ENCODE data around the gene BRIP1.
"Not testable (repeated sequence)": the region's sequence is repeated elsewhere in the genome, so short reads cannot be mapped to it uniquely, and the experiment has no call there.

The BRIP1 gene

GRCh38 chr17:61673019-61673897 lies 190.1 kb downstream of the BRIP1 start:
- not testable (repeated sequence) for ATAC-seq

- no peak for ATAC-seq
- TF ChIP-seq SNAI2 (CRISPR knock-in tag; IDR thresholded peaks at IDR 0.05) (no peak), PATZ1 (CRISPR knock-in tag; IDR thresholded peaks at IDR 0.05; ENCODE audit: borderline replicate concordance) (no peak), ZFP30 (CRISPR knock-in tag; IDR thresholded peaks at IDR 0.05) (no peak), CSRNP3 (CRISPR knock-in tag; IDR thresholded peaks at IDR 0.05) (no peak), ZNF70 (CRISPR knock-in tag; IDR thresholded peaks at IDR 0.05) (no peak), TOX (CRISPR knock-in tag; IDR thresholded peaks at IDR 0.05; ENCODE audit: borderline replicate concordance) (no peak), RARB (CRISPR knock-in tag; IDR thresholded peaks at IDR 0.05) (no peak), CSDC2 (CRISPR knock-in tag; IDR thresholded peaks at IDR 0.05) (no peak), ZNF565 (CRISPR knock-in tag; conservative IDR thresholded peaks at IDR 0.05; ENCODE audit: low read depth) (no peak), ARNTL (CRISPR knock-in tag; IDR thresholded peaks at IDR 0.05; ENCODE audit: borderline replicate concordance, low read depth) (no peak)
Observed at GRCh38 chr17:61672140-61672539, 191.2 kb downstream of the BRIP1 start.

- TF ChIP-seq CSRNP3 (CRISPR knock-in tag; IDR thresholded peaks at IDR 0.05): no peak
- no peak for TF ChIP-seq ZNF8 (CRISPR knock-in tag; IDR thresholded peaks at IDR 0.05)
- no peak for TF ChIP-seq BACH2 (CRISPR knock-in tag; IDR thresholded peaks at IDR 0.05; ENCODE audit: borderline replicate concordance)
- no peak for TF ChIP-seq RARB (CRISPR knock-in tag; IDR thresholded peaks at IDR 0.05)
- no peak for TF ChIP-seq CSDC2 (CRISPR knock-in tag; IDR thresholded peaks at IDR 0.05)
- no peak for ATAC-seq
Observed at GRCh38 chr17:61670691-61671090, 192.6 kb downstream of the BRIP1 start.

GRCh38 chr17:61669522-61669921 lies 193.8 kb downstream of the BRIP1 start:
- no peak for ATAC-seq
- TF ChIP-seq CREB5 (CRISPR knock-in tag; IDR thresholded peaks at IDR 0.05; ENCODE audit: low read depth): no peak
- TF ChIP-seq TOX (CRISPR knock-in tag; IDR thresholded peaks at IDR 0.05; ENCODE audit: borderline replicate concordance): no peak
- TF ChIP-seq TSHZ2 (CRISPR knock-in tag; IDR thresholded peaks at IDR 0.05): no peak
- no peak for TF ChIP-seq ESRRG (CRISPR knock-in tag; IDR thresholded peaks at IDR 0.05)
- no peak for TF ChIP-seq ZFP30 (CRISPR knock-in tag; IDR thresholded peaks at IDR 0.05)
- TF ChIP-seq PATZ1 (CRISPR knock-in tag; IDR thresholded peaks at IDR 0.05; ENCODE audit: borderline replicate concordance): no peak
- no peak for TF ChIP-seq OSR1 (CRISPR knock-in tag; IDR thresholded peaks at IDR 0.05)
- TF ChIP-seq RARB (CRISPR knock-in tag; IDR thresholded peaks at IDR 0.05): no peak
- TF ChIP-seq ISL1 (CRISPR knock-in tag; IDR thresholded peaks at IDR 0.05): no peak
- no peak for TF ChIP-seq ZNF565 (CRISPR knock-in tag; conservative IDR thresholded peaks at IDR 0.05; ENCODE audit: low read depth)
- TF ChIP-seq CSDC2 (CRISPR knock-in tag; IDR thresholded peaks at IDR 0.05): no peak
- TF ChIP-seq SNAI2 (CRISPR knock-in tag; IDR thresholded peaks at IDR 0.05): no peak
- TF ChIP-seq PPARA (CRISPR knock-in tag; IDR thresholded peaks at IDR 0.05; ENCODE audit: borderline replicate concordance): no peak
- no peak for TF ChIP-seq TCF4 (CRISPR knock-in tag; IDR thresholded peaks at IDR 0.05; ENCODE audit: borderline replicate concordance)
- no peak for TF ChIP-seq ARNTL (CRISPR knock-in tag; IDR thresholded peaks at IDR 0.05; ENCODE audit: borderline replicate concordance, low read depth)

Measured in SK-N-SH treated with all-trans-retinoic acid at 6 μM for 48 hours (cell line).